Retinal pigment epithelial cell (primary cell): ENCODE data around the gene NNAT.

Source experiments
- DNase-seq: peaks from one replicate; pipeline ENCODE4 v3.0.0-alpha.2; 2010; ENCODE audit warnings: low read depth
- H3K4me3 ChIP-seq: 2 replicates; pipeline ENCODE4 v1.5.1; 2011; ENCODE audit warnings: mild to moderate bottlenecking, low read length, control low read depth, moderate library complexity
- CTCF ChIP-seq: conservative IDR thresholded peaks from 2 replicates; pipeline ENCODE4 v1.5.1; 2011; ENCODE audit warnings: low read depth, low read length, control low read depth, inconsistent platforms

The NNAT gene

GRCh38 chr20:37519508-37520418 is 1.3 kb upstream of the NNAT start:
- DNase-seq = no peak
- no peak for TF ChIP-seq CTCF
- H3K4me3 ChIP-seq = no peak overlapping the region

- no peak overlapping the region for H3K4me3 ChIP-seq
- TF ChIP-seq CTCF = no peak
- DNase-seq = no peak
Measured at GRCh38 chr20:37520419-37520955, 563 bp upstream of the NNAT start.

GRCh38 chr20:37522260-37523011 is 1.4 kb downstream of the NNAT start:
- DNase-seq = no peak
- TF ChIP-seq CTCF = no peak
- peak overlapping the region; percentile 55 for H3K4me3 ChIP-seq

DNA sequence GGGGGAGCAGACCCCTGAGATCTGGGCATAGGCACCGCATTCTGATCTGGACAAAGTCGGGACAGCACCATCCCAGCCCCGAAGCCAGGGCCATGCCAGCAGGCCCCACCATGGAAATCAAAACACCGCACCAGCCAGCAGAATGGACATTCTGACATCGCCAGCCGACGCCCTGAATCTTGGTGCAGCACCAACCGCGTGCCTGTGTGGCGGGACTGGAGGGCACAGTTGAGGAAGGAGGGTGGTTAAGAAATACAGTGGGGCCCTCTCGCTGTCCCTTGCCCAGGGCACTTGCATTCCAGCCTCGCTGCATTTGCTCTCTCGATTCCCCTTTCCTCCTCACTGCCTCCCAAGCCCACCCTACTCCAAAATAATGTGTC is 2.0 kb downstream of the NNAT start:
- no peak for DNase-seq
- no peak for TF ChIP-seq CTCF

GRCh38 chr20:37523911-37524700 is 3.1 kb downstream of the NNAT start:
- DNase-seq = no peak
- no peak for TF ChIP-seq CTCF
- H3K4me3 ChIP-seq = no peak overlapping the region

More for the DNA sequence above, 2.0 kb downstream of the NNAT start:
- no peak overlapping the region for H3K4me3 ChIP-seq

DNA sequence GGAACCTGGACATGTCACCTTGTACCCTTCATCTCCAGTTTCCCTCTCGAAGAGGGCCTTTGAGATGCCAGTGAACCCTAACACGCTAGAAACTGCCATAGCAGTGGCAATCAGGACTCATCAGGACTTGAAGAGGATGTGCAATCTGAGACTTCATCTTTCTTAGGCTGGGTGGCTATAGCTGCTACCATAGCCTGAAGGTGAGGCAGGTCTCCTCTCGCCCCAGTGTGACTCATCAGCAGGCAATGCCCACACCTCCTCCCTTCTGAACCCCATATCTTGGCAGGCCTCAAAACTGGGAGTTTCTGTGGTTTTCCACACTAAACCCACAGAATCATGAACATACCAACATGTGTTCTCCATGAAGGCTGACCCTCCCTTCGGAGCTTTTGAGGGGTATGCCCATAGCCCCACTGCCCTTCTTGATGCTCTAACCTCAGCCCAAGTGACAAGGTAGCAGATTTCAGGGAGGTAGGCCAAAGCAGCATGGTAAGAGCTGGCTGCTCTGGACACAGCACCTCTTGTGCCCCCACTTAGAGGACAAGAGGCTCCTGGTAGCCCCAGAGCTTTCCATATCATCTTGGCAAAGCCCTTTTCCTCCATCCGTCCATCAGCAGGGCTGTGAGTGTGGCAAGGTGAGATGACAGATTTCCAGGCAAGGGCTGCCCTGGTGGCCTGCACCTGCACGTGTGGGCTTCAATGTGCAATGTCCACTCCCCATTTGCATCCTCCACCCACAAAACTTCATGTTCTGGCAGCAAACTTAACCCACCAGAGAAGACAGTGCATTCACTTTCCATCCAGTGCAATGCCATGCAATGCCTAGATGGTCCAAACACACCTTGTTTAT is 4.0 kb downstream of the NNAT start:
- DNase-seq = no peak
- H3K4me3 ChIP-seq = no peak overlapping the region
- no peak for TF ChIP-seq CTCF
